Measurements from ENCODE around the gene TSPO.

The TSPO gene

DNA sequence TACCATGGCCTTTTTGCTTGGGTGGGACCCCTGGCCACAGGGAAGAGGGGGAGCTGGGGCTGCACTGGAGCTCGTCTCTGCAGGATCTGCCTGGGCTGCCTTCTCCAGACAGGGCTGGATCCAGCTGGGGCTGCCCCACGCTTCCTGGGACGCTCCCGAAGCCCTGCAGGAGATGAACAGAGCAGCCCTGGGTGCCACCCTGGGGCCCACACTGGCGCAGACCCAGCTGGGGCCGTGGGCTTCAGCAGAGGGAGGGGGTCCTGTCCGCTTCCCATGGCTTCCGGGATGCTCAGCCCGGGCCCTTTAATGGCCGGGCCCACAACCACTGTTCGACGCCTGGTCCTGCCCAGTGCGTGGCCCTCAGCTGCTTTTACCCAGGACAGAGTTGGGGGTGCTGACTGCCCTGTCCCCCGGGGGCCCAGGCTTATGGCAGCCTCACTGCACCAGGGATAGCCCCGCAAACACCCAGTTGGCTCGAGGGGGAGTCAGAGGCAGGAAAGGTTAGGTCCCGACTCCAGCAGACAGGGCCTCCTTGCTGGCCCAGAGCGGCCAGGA lies 12.0 kb downstream of the TSPO start:
- H4K5ac ChIP-seq (ENCODE audit: low read length), result no peak overlapping the region
- no peaks in the 10 kb centered on the region for H3K4me1 ChIP-seq (ENCODE audit: control insufficient read depth, low read depth, low read length)
- no peaks in the 10 kb centered on the region for H3K79me1 ChIP-seq (ENCODE audit: low read length)
- no peak overlapping the region for H3K18ac ChIP-seq (ENCODE audit: low read length)
- no peak overlapping the region for H3K27ac ChIP-seq (ENCODE audit: low read depth, low read length)
- no peak overlapping the region for H3K9ac ChIP-seq (ENCODE audit: low read length)
- H3K36me3 ChIP-seq (ENCODE audit: control insufficient read depth, insufficient read depth, low read length), result no peaks in the 10 kb centered on the region
- H3K4me3 ChIP-seq (ENCODE audit: low read length), result no peak overlapping the region
- no peak overlapping the region for H4K8ac ChIP-seq (ENCODE audit: low read depth, low read length)
- H3K56ac ChIP-seq (ENCODE audit: low read length), result no peak overlapping the region
- DNase-seq, result no peak
- no peak overlapping the region for H3K4ac ChIP-seq (ENCODE audit: low read depth, low read length)
- H2BK15ac ChIP-seq (replicated peaks; ENCODE audit: low read depth), result no peak overlapping the region
- H2BK5ac ChIP-seq (ENCODE audit: low read length), result no peak overlapping the region
- H3K27me3 ChIP-seq (ENCODE audit: insufficient read depth, low read length, poor library complexity), result no peaks in the 10 kb centered on the region
- no peak overlapping the region for H2AK5ac ChIP-seq (ENCODE audit: low read length)
- no peak overlapping the region for H3K4me2 ChIP-seq (ENCODE audit: low read length)
- H3K79me2 ChIP-seq (ENCODE audit: control insufficient read depth, insufficient read depth, low read length), result no peaks in the 10 kb centered on the region
- H3K23ac ChIP-seq (ENCODE audit: low read length), result no peak overlapping the region
- no CpG with 5 or more reads among the region's 18 CpGs for WGBS (ENCODE audit: extremely low coverage, insufficient coverage, low lambda C conversion rate)
- H2BK120ac ChIP-seq (ENCODE audit: low read depth, low read length), result no peak overlapping the region

DNA sequence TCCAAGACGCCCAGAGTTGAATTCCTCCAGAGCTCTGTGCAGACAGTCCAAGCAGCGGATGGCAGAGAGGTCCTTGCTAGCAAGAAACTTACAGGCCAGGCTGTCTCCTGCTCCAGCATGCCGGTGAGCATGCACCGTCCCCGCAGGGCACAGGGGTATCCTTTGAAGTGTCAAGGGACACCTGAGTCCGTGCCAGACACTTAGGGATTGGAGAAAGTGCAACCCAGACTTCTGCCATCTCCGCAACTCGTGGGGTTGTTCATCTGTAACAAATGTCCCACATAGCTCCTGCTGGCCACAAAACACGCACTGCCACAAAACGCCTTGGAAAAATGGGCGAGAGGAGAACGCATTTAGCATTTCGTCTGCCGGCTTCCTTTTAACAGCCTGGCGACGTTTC lies 13.3 kb downstream of the TSPO start:
- H3K79me2 ChIP-seq (ENCODE audit: control insufficient read depth, insufficient read depth, low read length), result no peaks in the 10 kb centered on the region
- H3K79me1 ChIP-seq (ENCODE audit: low read length), result no peaks in the 10 kb centered on the region
- H2BK15ac ChIP-seq (replicated peaks; ENCODE audit: low read depth), result no peak overlapping the region

DNA sequence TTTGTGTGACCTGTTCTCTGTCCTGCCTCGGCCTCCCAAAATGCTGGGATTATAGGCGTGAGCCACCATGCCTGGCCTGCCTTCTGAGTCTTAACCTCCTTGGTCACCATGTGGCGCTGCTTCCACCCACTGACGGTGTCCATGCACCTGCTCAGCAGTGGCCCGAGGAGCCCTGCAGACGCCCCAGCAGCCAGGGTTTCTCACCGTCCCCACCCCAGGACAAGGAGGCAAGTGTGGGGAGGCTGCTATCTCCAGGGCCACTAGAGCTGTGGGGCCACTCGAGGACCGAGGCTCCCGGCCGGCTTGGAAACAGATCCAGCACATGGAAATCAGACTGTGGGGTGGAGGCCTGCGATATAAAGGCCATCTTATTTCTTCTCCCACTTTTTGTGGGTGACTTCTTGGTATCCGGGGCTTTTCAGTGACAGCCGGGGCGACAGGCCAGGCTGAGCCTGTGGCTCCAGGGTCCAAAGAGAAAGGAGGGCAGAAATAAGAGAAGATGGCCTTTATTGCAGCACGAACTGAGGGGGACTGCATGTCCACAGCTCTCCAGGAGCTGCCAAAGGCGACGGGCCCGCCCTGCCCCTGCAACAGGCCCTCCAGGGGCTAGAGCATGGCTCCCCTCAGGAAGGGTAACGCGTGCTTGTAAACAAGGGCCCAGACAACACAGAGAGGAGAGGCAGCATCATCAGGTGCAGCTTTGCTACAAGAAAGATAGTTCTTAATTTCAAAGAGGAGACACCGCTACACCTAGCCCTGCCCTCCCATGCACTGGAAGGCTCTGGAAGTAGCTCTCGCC lies 15.0 kb downstream of the TSPO start:
- no peak overlapping the region for H3K4me2 ChIP-seq (ENCODE audit: low read length)
- H3K23ac ChIP-seq (ENCODE audit: low read length), result no peak overlapping the region
- no peak overlapping the region for H2BK120ac ChIP-seq (ENCODE audit: low read depth, low read length)
- no peaks in the 10 kb centered on the region for H3K27me3 ChIP-seq (ENCODE audit: insufficient read depth, low read length, poor library complexity)
- H3K56ac ChIP-seq (ENCODE audit: low read length), result no peak overlapping the region
- H3K27ac ChIP-seq (ENCODE audit: low read depth, low read length), result no peak overlapping the region
- H3K79me1 ChIP-seq (ENCODE audit: low read length), result no peaks in the 10 kb centered on the region
- H3K4me1 ChIP-seq (ENCODE audit: control insufficient read depth, low read depth, low read length), result no peaks in the 10 kb centered on the region
- H4K5ac ChIP-seq (ENCODE audit: low read length), result no peak overlapping the region
- H3K9ac ChIP-seq (ENCODE audit: low read length), result no peak overlapping the region
- no peak overlapping the region for H3K4ac ChIP-seq (ENCODE audit: low read depth, low read length)
- H2BK5ac ChIP-seq (ENCODE audit: low read length), result no peak overlapping the region
- no peak overlapping the region for H2AK5ac ChIP-seq (ENCODE audit: low read length)
- no peak overlapping the region for H3K18ac ChIP-seq (ENCODE audit: low read length)
- H3K79me2 ChIP-seq (ENCODE audit: control insufficient read depth, insufficient read depth, low read length), result no peaks in the 10 kb centered on the region
- no peak overlapping the region for H3K4me3 ChIP-seq (ENCODE audit: low read length)
- no peaks in the 10 kb centered on the region for H3K36me3 ChIP-seq (ENCODE audit: control insufficient read depth, insufficient read depth, low read length)
- no peak overlapping the region for H2BK15ac ChIP-seq (replicated peaks; ENCODE audit: low read depth)
- WGBS (ENCODE audit: extremely low coverage, insufficient coverage, low lambda C conversion rate), result no CpG with 5 or more reads among the region's 23 CpGs
- H4K8ac ChIP-seq (ENCODE audit: low read depth, low read length), result no peak overlapping the region
- DNase-seq, result no peak

More for the DNA sequence above, 13.3 kb downstream of the TSPO start:
- H3K36me3 ChIP-seq (ENCODE audit: control insufficient read depth, insufficient read depth, low read length), result no peaks in the 10 kb centered on the region
- no peak overlapping the region for H3K4ac ChIP-seq (ENCODE audit: low read depth, low read length)
- no peak overlapping the region for H4K8ac ChIP-seq (ENCODE audit: low read depth, low read length)
- DNase-seq, result no peak
- no peak overlapping the region for H3K9ac ChIP-seq (ENCODE audit: low read length)
- H4K5ac ChIP-seq (ENCODE audit: low read length), result no peak overlapping the region
- H3K23ac ChIP-seq (ENCODE audit: low read length), result no peak overlapping the region
- no peak overlapping the region for H3K27ac ChIP-seq (ENCODE audit: low read depth, low read length)
- H3K4me1 ChIP-seq (ENCODE audit: control insufficient read depth, low read depth, low read length), result no peaks in the 10 kb centered on the region
- no peak overlapping the region for H3K4me3 ChIP-seq (ENCODE audit: low read length)
- no peaks in the 10 kb centered on the region for H3K27me3 ChIP-seq (ENCODE audit: insufficient read depth, low read length, poor library complexity)
- no peak overlapping the region for H3K18ac ChIP-seq (ENCODE audit: low read length)
- H2BK5ac ChIP-seq (ENCODE audit: low read length), result no peak overlapping the region
- WGBS (ENCODE audit: extremely low coverage, insufficient coverage, low lambda C conversion rate), result no CpG with 5 or more reads among the region's 16 CpGs
- no peak overlapping the region for H3K56ac ChIP-seq (ENCODE audit: low read length)
- H2BK120ac ChIP-seq (ENCODE audit: low read depth, low read length), result no peak overlapping the region
- no peak overlapping the region for H3K4me2 ChIP-seq (ENCODE audit: low read length)
- no peak overlapping the region for H2AK5ac ChIP-seq (ENCODE audit: low read length)

DNA sequence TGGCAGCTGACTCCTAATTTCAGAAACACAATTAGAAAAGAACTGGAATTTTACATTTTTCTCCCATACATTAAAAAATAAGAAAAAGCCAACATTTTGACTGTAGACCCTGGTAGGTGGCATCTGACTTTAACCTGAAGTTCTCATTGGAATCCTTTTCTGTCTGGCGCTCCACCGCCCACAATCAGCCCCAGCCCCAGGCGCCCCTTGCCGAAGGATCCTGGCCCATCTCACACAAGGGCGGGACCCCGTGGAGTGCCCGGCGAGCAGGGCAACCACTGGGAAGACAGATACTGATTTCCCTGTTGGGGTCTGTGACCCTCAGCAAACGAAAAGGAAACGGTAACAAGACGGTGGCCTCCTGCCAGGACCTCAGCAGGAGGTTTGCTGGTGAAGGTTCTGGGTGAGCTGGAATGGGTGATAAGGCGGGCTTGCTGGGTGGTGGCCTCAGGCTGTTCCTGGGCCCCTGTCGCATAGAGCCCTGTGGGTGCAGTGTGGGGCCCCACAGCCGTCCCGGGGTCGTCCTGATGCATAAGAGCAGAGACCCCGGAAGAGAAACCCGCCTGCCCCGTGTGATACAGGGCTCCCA lies 15.7 kb downstream of the TSPO start:
- no peak overlapping the region for H3K4ac ChIP-seq (ENCODE audit: low read depth, low read length)
- no peak overlapping the region for H2BK5ac ChIP-seq (ENCODE audit: low read length)
- H3K4me2 ChIP-seq (ENCODE audit: low read length), result no peak overlapping the region
- H3K79me1 ChIP-seq (ENCODE audit: low read length), result no peaks in the 10 kb centered on the region
- no peak overlapping the region for H3K56ac ChIP-seq (ENCODE audit: low read length)
- no peak overlapping the region for H4K5ac ChIP-seq (ENCODE audit: low read length)
- H3K18ac ChIP-seq (ENCODE audit: low read length), result no peak overlapping the region
- H2BK120ac ChIP-seq (ENCODE audit: low read depth, low read length), result no peak overlapping the region
- no peak overlapping the region for H3K23ac ChIP-seq (ENCODE audit: low read length)
- H3K27me3 ChIP-seq (ENCODE audit: insufficient read depth, low read length, poor library complexity), result no peaks in the 10 kb centered on the region
- WGBS (ENCODE audit: extremely low coverage, insufficient coverage, low lambda C conversion rate), result no CpG with 5 or more reads among the region's 19 CpGs
- no peak overlapping the region for H3K27ac ChIP-seq (ENCODE audit: low read depth, low read length)
- H3K4me3 ChIP-seq (ENCODE audit: low read length), result no peak overlapping the region
- DNase-seq, result no peak
- no peak overlapping the region for H2AK5ac ChIP-seq (ENCODE audit: low read length)
- no peaks in the 10 kb centered on the region for H3K79me2 ChIP-seq (ENCODE audit: control insufficient read depth, insufficient read depth, low read length)
- H3K4me1 ChIP-seq (ENCODE audit: control insufficient read depth, low read depth, low read length), result no peaks in the 10 kb centered on the region
- no peaks in the 10 kb centered on the region for H3K36me3 ChIP-seq (ENCODE audit: control insufficient read depth, insufficient read depth, low read length)
- H4K8ac ChIP-seq (ENCODE audit: low read depth, low read length), result no peak overlapping the region
- H3K9ac ChIP-seq (ENCODE audit: low read length), result no peak overlapping the region
- no peak overlapping the region for H2BK15ac ChIP-seq (replicated peaks; ENCODE audit: low read depth)

DNA sequence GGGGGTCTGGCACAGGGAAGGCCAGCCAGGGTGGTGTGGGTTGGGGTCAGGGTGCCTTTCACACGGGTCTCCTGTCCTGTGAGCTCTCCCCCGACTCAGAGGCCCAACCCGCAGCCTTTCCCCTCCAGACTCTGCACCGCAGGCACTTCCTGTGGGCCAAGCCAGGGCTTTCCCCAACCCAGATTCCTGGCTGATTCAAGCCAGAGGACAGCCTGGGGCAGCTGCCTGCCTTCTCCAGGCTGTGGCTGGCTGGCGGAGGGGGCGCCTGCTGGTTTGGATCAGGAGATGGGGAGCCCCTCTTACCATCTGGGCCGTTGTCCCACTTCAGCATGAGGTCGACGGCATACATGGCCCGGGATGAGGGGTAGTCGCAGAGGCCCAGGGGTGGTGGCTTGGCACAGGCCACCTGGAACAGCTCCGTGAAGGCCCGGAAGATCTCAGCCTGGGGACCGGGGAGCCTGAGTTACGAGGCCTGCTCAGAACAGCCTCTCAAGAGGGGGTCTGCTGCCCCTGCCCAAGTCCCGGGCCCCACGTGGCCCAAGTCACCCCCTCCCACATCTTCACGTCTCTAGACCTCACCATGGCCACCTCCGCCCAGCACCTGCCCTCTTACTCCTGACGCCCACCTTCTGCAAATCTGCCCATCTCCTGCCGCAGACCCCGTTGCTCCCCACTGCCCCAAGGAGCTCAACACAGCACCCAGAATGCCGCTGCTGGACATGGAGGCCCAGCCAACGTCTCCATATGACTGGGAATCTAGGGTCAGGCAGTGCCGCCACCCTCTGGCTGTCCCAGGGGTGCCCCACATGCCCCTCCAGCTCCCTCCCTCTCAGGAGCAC lies 17.3 kb downstream of the TSPO start:
- Histone ChIP-seq H3K18ac (ENCODE audit: low read length) (no peak overlapping the region), H3K36me3 (ENCODE audit: control insufficient read depth, insufficient read depth, low read length) (peaks cover 2% of the 10 kb centered on the region), H3K27me3 (ENCODE audit: insufficient read depth, low read length, poor library complexity) (no peaks in the 10 kb centered on the region), H2BK15ac (replicated peaks; ENCODE audit: low read depth) (no peak overlapping the region), H3K4me2 (ENCODE audit: low read length) (no peak overlapping the region), H3K23ac (ENCODE audit: low read length) (no peak overlapping the region), H4K8ac (ENCODE audit: low read depth, low read length) (no peak overlapping the region), H3K9ac (ENCODE audit: low read length) (no peak overlapping the region), H3K27ac (ENCODE audit: low read depth, low read length) (no peak overlapping the region), H3K4ac (ENCODE audit: low read depth, low read length) (no peak overlapping the region), H3K56ac (ENCODE audit: low read length) (no peak overlapping the region), H3K4me1 (ENCODE audit: control insufficient read depth, low read depth, low read length) (no peaks in the 10 kb centered on the region), H2BK120ac (ENCODE audit: low read depth, low read length) (no peak overlapping the region), H2AK5ac (ENCODE audit: low read length) (no peak overlapping the region), H3K4me3 (ENCODE audit: low read length) (no peak overlapping the region), H4K5ac (ENCODE audit: low read length) (no peak overlapping the region), H3K79me1 (ENCODE audit: low read length) (no peaks in the 10 kb centered on the region), H3K79me2 (ENCODE audit: control insufficient read depth, insufficient read depth, low read length) (no peaks in the 10 kb centered on the region), H2BK5ac (ENCODE audit: low read length) (no peak overlapping the region)
- DNase-seq, result peak; percentile 54
- no CpG with 5 or more reads among the region's 25 CpGs for WGBS (ENCODE audit: extremely low coverage, insufficient coverage, low lambda C conversion rate)
